Breast epithelium (tissue), 4 donors: ENCODE measurements around the gene NCK2. TPM values are rescaled to one million over a fixed set of nuclear protein-coding genes. Genes with fewer than 3 reads are reported as not detected.

Source experiments
- DNase-seq, 2 donors: peaks; one replicate each; pipeline ENCODE4 v3.0.0-alpha.2; 2019; ENCODE audit warnings: low spot score in 2 of 2
- H3K27ac ChIP-seq, 2 donors: fragments of 200-600 bp; sonication (generic) in 1 of 2; one replicate each; pipeline ENCODE4 v1.5.1; 2016 to 2019; ENCODE audit warnings: mild to moderate bottlenecking in 1 of 2
- H3K27me3 ChIP-seq, 2 donors: fragments of 200-600 bp; sonication (generic) in 1 of 2; one replicate each; pipeline versions ENCODE4 v1.5.1 to v1.6.0; 2017 to 2019; ENCODE audit warnings: control low read depth in 1 of 2, mild to moderate bottlenecking in 1 of 2
- H3K36me3 ChIP-seq: fragments of 200-600 bp; one replicate; pipeline ENCODE4 v1.5.1; 2019
- H3K4me1 ChIP-seq, 2 donors: fragments of 200-600 bp; sonication (generic); one replicate each; pipeline ENCODE4 v1.5.1; 2016 to 2019; ENCODE audit warnings: control low read depth in 1 of 2
- H3K4me3 ChIP-seq, 3 donors: fragments of 200-600 bp; sonication (generic); 1 replicate in 2 of 3; 2 replicates in 1 of 3; pipeline ENCODE4 v1.5.1; 2016 to 2019; ENCODE audit warnings: mild to moderate bottlenecking in 3 of 3, moderate library complexity in 2 of 3
- H3K9me3 ChIP-seq, 2 donors: fragments of 200-600 bp; sonication (generic) in 1 of 2; one replicate each; pipeline ENCODE4 v1.5.1; 2016 to 2019; ENCODE audit warnings: control low read depth in 1 of 2
- POLR2A ChIP-seq: fragments of 450-650 bp; IDR thresholded peaks from one replicate; pipeline ENCODE4 v1.6.1; 2016; ENCODE audit warnings: antibody characterized with exemption, mild to moderate bottlenecking, moderate library complexity
- POLR2AphosphoS5 ChIP-seq, 3 donors: sonication (generic); formaldehyde crosslinking; IDR thresholded peaks; one replicate each; pipeline ENCODE4 v1.6.1; 2017; ENCODE audit warnings: antibody characterized with exemption in 3 of 3
- intact Hi-C: fragments of 100-400 bp; cut with DNase I; formaldehyde crosslinking; loops from one replicate; pipeline ENCODE4 v1.15.1; 2023; ENCODE audit warnings: low total_unique reads
- total RNA-seq, 3 donors: library from RNA; depleted of rRNA; stranded (reverse); fragments of >200 nt; gene quantifications; one replicate each; pipeline ENCODE4 v1.1.0, GENCODE V29; 2016
- TF ChIP-seq, protein P1 (sequence below), 3 donors: fragments of 450-650 bp; IDR thresholded peaks; one replicate each; pipeline ENCODE4 v1.5.1; 2016 to 2017; ENCODE audit warnings: antibody characterized with exemption in 3 of 3, mild to moderate bottlenecking in 3 of 3, moderate library complexity in 3 of 3

Gene NCK2
- total RNA-seq, 3 donors from 2014 or later, result 42.0 to 54.3 (median 46.9) TPM

DNA sequence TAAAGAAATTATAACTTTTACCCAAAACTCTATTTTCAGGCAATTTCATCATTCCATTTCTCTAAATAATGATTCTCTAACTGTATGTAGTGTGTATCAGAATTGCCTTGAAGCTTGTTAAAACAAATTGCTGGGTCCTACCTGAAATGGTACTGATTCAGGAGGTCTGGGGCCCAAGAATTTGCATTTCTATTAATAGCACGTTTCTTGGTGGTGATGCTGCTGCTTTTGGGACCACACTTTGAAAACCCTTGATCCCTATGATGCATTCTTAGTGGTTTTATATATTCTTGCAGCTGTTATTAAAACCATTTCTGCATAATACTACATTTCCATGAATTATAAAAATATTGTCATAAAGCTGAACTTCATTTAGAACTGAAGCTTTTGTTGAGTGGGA, 140.7 kb downstream of the NCK2 start:
- peaks cover 7% of the 10 kb centered on the region in 2 donors for H3K9me3 ChIP-seq
- DNase-seq, result no peak
- H3K4me3 ChIP-seq, result no peak overlapping the region
- intact Hi-C loops, result no loop called here
- TF ChIP-seq POLR2A (no peak), POLR2AphosphoS5 (IDR thresholded peaks at IDR 0.05) (no peak)
- TF ChIP-seq, protein P1, sequence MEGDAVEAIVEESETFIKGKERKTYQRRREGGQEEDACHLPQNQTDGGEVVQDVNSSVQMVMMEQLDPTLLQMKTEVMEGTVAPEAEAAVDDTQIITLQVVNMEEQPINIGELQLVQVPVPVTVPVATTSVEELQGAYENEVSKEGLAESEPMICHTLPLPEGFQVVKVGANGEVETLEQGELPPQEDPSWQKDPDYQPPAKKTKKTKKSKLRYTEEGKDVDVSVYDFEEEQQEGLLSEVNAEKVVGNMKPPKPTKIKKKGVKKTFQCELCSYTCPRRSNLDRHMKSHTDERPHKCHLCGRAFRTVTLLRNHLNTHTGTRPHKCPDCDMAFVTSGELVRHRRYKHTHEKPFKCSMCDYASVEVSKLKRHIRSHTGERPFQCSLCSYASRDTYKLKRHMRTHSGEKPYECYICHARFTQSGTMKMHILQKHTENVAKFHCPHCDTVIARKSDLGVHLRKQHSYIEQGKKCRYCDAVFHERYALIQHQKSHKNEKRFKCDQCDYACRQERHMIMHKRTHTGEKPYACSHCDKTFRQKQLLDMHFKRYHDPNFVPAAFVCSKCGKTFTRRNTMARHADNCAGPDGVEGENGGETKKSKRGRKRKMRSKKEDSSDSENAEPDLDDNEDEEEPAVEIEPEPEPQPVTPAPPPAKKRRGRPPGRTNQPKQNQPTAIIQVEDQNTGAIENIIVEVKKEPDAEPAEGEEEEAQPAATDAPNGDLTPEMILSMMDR (IDR thresholded peaks at IDR 0.05), result no peak
- H3K36me3 ChIP-seq, result peaks cover 4% of the 10 kb centered on the region
- H3K27ac ChIP-seq, result no peak overlapping the region
- H3K4me1 ChIP-seq, result no peaks in the 10 kb centered on the region
- no peaks in the 10 kb centered on the region for H3K27me3 ChIP-seq

DNA sequence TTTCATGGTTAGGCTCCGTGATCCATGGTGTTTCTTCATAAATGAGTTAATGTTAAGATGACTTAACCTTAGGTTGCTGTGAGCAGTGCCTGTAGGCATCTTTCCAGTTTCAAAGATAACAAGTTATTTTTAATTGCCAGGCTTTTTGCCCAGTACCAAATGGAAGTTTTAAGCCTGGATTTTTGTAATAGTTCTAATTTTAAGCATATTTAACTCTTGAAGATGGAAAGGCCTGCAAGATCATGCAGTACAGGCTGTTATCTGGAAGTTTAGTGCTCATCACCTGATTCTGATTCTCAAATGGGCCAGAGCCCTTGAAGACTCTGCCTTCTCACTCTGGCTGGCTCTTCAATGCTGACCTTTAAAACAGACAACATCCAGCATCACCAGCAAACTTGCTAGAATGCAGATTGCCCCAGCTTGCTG, 141.3 kb downstream of the NCK2 start:
- Histone ChIP-seq H3K27me3 (no peaks in the 10 kb centered on the region), H3K36me3 (peaks cover 4% of the 10 kb centered on the region), H3K27ac (no peak overlapping the region), H3K9me3 (peaks cover 7% of the 10 kb centered on the region in 2 donors), H3K4me1 (no peaks in the 10 kb centered on the region), H3K4me3 (no peak overlapping the region)
- no peak for DNase-seq
- intact Hi-C loops, result no loop called here
- TF ChIP-seq POLR2A, result no peak
- TF ChIP-seq, protein P1 (IDR thresholded peaks at IDR 0.05), result no peak
- TF ChIP-seq POLR2AphosphoS5 (IDR thresholded peaks at IDR 0.05), result no peak

DNA sequence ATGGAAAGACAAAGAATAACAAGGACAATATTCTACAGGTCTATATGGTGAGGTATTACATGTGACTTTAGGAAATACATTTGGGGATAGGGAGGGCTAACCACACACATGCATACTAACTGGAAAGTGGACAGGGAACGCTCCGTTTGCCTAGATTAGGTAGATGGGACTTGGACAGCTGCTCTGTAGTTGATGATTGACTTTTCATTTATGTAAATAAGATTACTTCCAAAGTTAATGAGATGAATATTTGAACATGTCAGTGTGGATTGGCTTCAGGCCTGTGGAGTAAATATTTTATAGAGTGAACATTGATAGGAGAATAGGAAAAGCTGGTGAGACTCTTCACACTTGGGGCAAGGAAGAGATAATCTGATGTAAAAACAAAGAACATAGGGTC, 142.0 kb downstream of the NCK2 start:
- H3K9me3 ChIP-seq, result peaks cover 7% of the 10 kb centered on the region in 2 donors
- DNase-seq, result no peak
- H3K27ac ChIP-seq, result peak overlapping the region in 1 of 2 donors; percentile 16
- H3K4me3 ChIP-seq, result no peak overlapping the region
- no peaks in the 10 kb centered on the region for H3K4me1 ChIP-seq
- intact Hi-C loops, result no loop called here
- H3K36me3 ChIP-seq, result no peaks in the 10 kb centered on the region
- no peak for TF ChIP-seq POLR2A
- TF ChIP-seq POLR2AphosphoS5 (IDR thresholded peaks at IDR 0.05), result no peak
- TF ChIP-seq, protein P1 (IDR thresholded peaks at IDR 0.05), result no peak
- no peaks in the 10 kb centered on the region for H3K27me3 ChIP-seq

DNA sequence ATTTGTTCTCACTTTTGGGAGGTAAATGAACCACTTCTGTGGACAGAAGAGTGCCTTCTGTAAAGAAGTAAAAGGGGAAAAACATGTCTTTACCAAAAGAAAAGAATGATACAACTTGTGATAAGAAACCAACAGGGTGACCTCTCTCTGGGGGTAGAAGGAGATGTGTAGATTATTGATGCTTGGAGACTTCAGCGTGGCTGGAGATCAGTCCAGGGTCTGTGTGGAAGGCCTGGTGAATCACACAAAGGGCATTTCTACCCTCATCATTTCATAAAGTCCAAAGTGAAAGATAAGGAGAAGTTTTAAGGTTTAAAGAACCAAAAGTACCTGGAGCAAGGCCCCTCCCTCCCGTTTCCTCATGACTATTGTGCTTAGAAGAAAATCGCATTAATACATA, 142.5 kb downstream of the NCK2 start:
- no peaks in the 10 kb centered on the region for H3K36me3 ChIP-seq
- TF ChIP-seq POLR2A (no peak), POLR2AphosphoS5 (IDR thresholded peaks at IDR 0.05) (no peak)
- TF ChIP-seq, protein P1 (IDR thresholded peaks at IDR 0.05), result no peak
- peaks cover 7% of the 10 kb centered on the region in 2 donors for H3K9me3 ChIP-seq
- no peak overlapping the region for H3K4me3 ChIP-seq
- H3K4me1 ChIP-seq, result no peaks in the 10 kb centered on the region
- no peaks in the 10 kb centered on the region for H3K27me3 ChIP-seq
- DNase-seq, result no peak
- peak overlapping the region; percentile 16 to 26 for H3K27ac ChIP-seq
- intact Hi-C loops, result no loop called here

DNA sequence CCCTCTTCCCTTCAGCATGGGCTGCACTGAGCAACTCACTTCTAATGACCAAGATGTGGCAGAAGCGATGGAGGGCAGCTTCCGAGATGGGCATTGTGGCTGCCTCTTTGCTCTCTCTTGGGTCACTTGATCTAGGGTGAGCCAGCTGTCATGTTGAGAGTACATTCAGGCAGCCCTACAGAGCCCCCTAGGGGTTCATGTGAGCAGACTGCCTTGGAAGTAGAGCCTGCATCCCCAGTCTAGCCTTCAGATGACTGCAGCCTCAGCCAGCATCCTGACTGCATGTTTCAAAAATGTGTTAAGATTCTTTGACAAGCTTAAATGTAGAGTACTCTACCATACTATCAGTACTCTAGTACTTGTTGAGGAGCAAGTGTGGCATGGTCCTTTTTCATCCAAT, 143.9 kb downstream of the NCK2 start:
- DNase-seq, result no peak
- H3K27ac ChIP-seq, result no peak overlapping the region

More for the DNA sequence above, 143.9 kb downstream of the NCK2 start:
- H3K36me3 ChIP-seq, result no peaks in the 10 kb centered on the region
- H3K4me3 ChIP-seq, result no peak overlapping the region
- intact Hi-C loops, result no loop called here
- H3K27me3 ChIP-seq, result no peaks in the 10 kb centered on the region
- H3K9me3 ChIP-seq, result peaks cover 7% of the 10 kb centered on the region in 2 donors
- no peak for TF ChIP-seq POLR2AphosphoS5 (IDR thresholded peaks at IDR 0.05)
- TF ChIP-seq, protein P1 (IDR thresholded peaks at IDR 0.05), result no peak
- H3K4me1 ChIP-seq, result no peaks in the 10 kb centered on the region
